K562 (cell line): ENCODE data around the gene PMEPA1. TPM values are rescaled to one million over a fixed set of nuclear protein-coding genes. Genes with fewer than 3 reads are reported as not detected.

Experiments used
- ATAC-seq: fragments of 200-7000 bp; cut with Tn5 transposase; 3 replicates; pipeline ENCODE4 v1.9.1; 2020; ENCODE audit warnings: moderate library complexity
- BruUV-seq: library from RNA; stranded (reverse); fragments of 400-500 nt; replicated peaks from 2 replicates; lab custom pipeline; 2021; lab: Mats Ljungman, UMichigan
- CTCF ChIA-PET: fragments of 300-600 bp; formaldehyde crosslinking; extraction: SDS; loops from one replicate; lab custom pipeline; 2021; ENCODE audit warnings: low intra/inter-chr PET ratio; lab: Yijun Ruan, JAX
- POLR2A ChIA-PET: fragments of 300-600, 350-650 bp; sonication (Branson Sonifier 250); formaldehyde crosslinking; extraction: SDS; loops from one replicate; lab custom pipeline; 2021; ENCODE audit warnings: antibody characterized with exemption, inconsistent platforms; lab: Yijun Ruan, JAX
- DNase-seq, 4 experiments: peaks; one replicate each; pipeline versions ENCODE4 v3.0.0 to v3.0.0-alpha.2; 2011 to 2018; ENCODE audit warnings: low spot score in 3 of 4, mixed read lengths in 3 of 4; ENCODE audit errors: extremely low read depth in 1 of 4
- FAIRE-seq: peaks from 2 replicates; lab custom pipeline; 2011; peaks lifted over from hg19 to GRCh38; lab: Jason Lieb, UNC
- H2AFZ ChIP-seq: 2 replicates; pipeline ENCODE4 v1.6.0; 2011; ENCODE audit warnings: low read depth, low read length, control low read depth, inconsistent platforms
- H3K27ac ChIP-seq: fragments of 200-600 bp; 3 replicates; pipeline ENCODE4 v1.8.0; 2011; ENCODE audit warnings: low read depth, mild to moderate bottlenecking, control low read depth, inconsistent platforms, low read length, moderate library complexity, mixed read lengths; ENCODE audit errors: extremely low read depth
- H3K27me3 ChIP-seq, 2 experiments: fragments of 300-600 bp in 1 of 2; 2 replicates in 1 of 2; 3 replicates in 1 of 2; pipeline versions ENCODE4 v1.6.0 to v1.8.0; 2011; ENCODE audit warnings: inconsistent platforms in 2 of 2, low read length in 2 of 2, mild to moderate bottlenecking in 1 of 2, mixed read lengths in 1 of 2, moderate library complexity in 1 of 2; ENCODE audit not compliant: control insufficient read depth in 2 of 2, insufficient read depth in 2 of 2
- H3K36me3 ChIP-seq: fragments of 300-600 bp; 3 replicates; pipeline ENCODE4 v1.8.0; 2011; ENCODE audit warnings: mild to moderate bottlenecking, low read length, inconsistent platforms; ENCODE audit not compliant: control insufficient read depth, insufficient read depth
- H3K4me1 ChIP-seq, 2 experiments: fragments of 200-600 bp in 1 of 2; replicated peaks in 1 of 2; 2 replicates in 1 of 2; 3 replicates in 1 of 2; pipeline versions ENCODE4 v1.5.1 to v1.8.0; 2011; ENCODE audit warnings: inconsistent platforms in 2 of 2, low read length in 2 of 2, mild to moderate bottlenecking in 1 of 2, mixed read lengths in 1 of 2, moderate library complexity in 1 of 2; ENCODE audit not compliant: control insufficient read depth in 2 of 2, insufficient read depth in 2 of 2
- H3K4me2 ChIP-seq: 2 replicates; pipeline ENCODE4 v1.6.1; 2011; ENCODE audit warnings: low read length, control low read depth, inconsistent platforms, mixed read lengths; ENCODE audit not compliant: insufficient read depth
- H3K4me3 ChIP-seq: fragments of 200-600 bp; sonication (generic), shearing (Covaris generic); 2 replicates; pipeline ENCODE4 v1.5.1; 2016; ENCODE audit warnings: control low read depth, inconsistent platforms
- H3K79me2 ChIP-seq: fragments of 200-600 bp; 3 replicates; pipeline ENCODE4 v1.8.0; 2011; ENCODE audit warnings: low read length, inconsistent platforms; ENCODE audit not compliant: control insufficient read depth, insufficient read depth
- H3K9ac ChIP-seq, 2 experiments: 2 replicates each; pipeline versions ENCODE4 v1.6.0 to v1.6.1; 2011; ENCODE audit warnings: low read depth in 2 of 2, low read length in 2 of 2, control low read depth in 1 of 2, inconsistent platforms in 1 of 2, mild to moderate bottlenecking in 1 of 2, mixed read lengths in 1 of 2; ENCODE audit not compliant: insufficient read depth in 1 of 2
- H3K9me1 ChIP-seq: one replicate; pipeline ENCODE4 v1.6.0; 2011; ENCODE audit warnings: inconsistent platforms, mild to moderate bottlenecking, low read length, moderate library complexity; ENCODE audit not compliant: control insufficient read depth, insufficient read depth
- H3K9me3 ChIP-seq: replicated peaks from 2 replicates; pipeline ENCODE4 v1.5.1; 2011; ENCODE audit warnings: low read depth, low read length, inconsistent platforms; ENCODE audit not compliant: control insufficient read depth, insufficient read depth
- H4K20me1 ChIP-seq: replicated peaks from 2 replicates; pipeline ENCODE4 v1.6.1; 2011; ENCODE audit warnings: low read length, inconsistent platforms, mixed read lengths; ENCODE audit not compliant: control insufficient read depth, insufficient read depth
- EP400 ChIP-seq: fragments of 450-650 bp; IDR thresholded peaks from 2 replicates; pipeline ENCODE4 v1.6.1; 2017; ENCODE audit warnings: antibody characterized with exemption, mild to moderate bottlenecking, moderate library complexity
- HMG20A ChIP-seq: fragments of 450-650 bp; formaldehyde crosslinking; conservative IDR thresholded peaks from 2 replicates; pipeline ENCODE4 v1.4.0; 2020; ENCODE audit warnings: mild to moderate bottlenecking, mixed read lengths
- IFI16 ChIP-seq: fragments of 250-450 bp; sonication (Bioruptor Pico); IDR thresholded peaks from 2 replicates; pipeline ENCODE4 v2.1.2; 2022; ENCODE audit warnings: mild to moderate bottlenecking, inconsistent platforms
- MCM2 ChIP-seq: fragments of 450-650 bp; IDR thresholded peaks from 2 replicates; pipeline ENCODE4 v1.6.1; 2017; ENCODE audit warnings: low read depth, mild to moderate bottlenecking
- MIER1 ChIP-seq: fragments of 450-650 bp; IDR thresholded peaks from 2 replicates; pipeline ENCODE4 v1.6.1; 2016; ENCODE audit warnings: antibody characterized with exemption, mild to moderate bottlenecking, low read depth
- NCOR1 ChIP-seq: fragments of 450-650 bp; IDR thresholded peaks from 2 replicates; pipeline ENCODE4 v1.6.1; 2016; ENCODE audit warnings: mild to moderate bottlenecking, moderate library complexity
- PHF21A ChIP-seq: fragments of 450-650 bp; IDR thresholded peaks from 2 replicates; pipeline ENCODE4 v1.6.1; 2017; ENCODE audit warnings: low read depth, borderline replicate concordance
- PRPF4 ChIP-seq: fragments of 200-400 bp; formaldehyde crosslinking; IDR thresholded peaks from one replicate; pipeline ENCODE4 v1.6.1; 2017; ENCODE audit warnings: low read length, low read depth, mild to moderate bottlenecking; ENCODE audit not compliant: insufficient read depth, poor library complexity, severe bottlenecking
- PTBP1 ChIP-seq: fragments of 200-400 bp; formaldehyde crosslinking; IDR thresholded peaks from 2 replicates; pipeline ENCODE4 v1.6.1; 2017; ENCODE audit warnings: low read depth, low read length
- RNF2 ChIP-seq: sonication (generic); IDR thresholded peaks from 2 replicates; pipeline ENCODE4 v1.6.1; 2016
- SETDB1 ChIP-seq: IDR thresholded peaks from one replicate; pipeline ENCODE4 v1.6.1; 2012; ENCODE audit warnings: low read length, control low read depth, inconsistent platforms
- SMC3 ChIP-seq: conservative IDR thresholded peaks from 2 replicates; pipeline ENCODE4 v1.6.1; 2011; ENCODE audit warnings: low read depth, low read length, improper control_type of control experiment; ENCODE audit not compliant: insufficient read depth
- XRCC4 ChIP-seq: IDR thresholded peaks from one replicate; pipeline ENCODE4 v1.6.1; 2011; ENCODE audit not compliant: insufficient read depth, insufficient read length; ENCODE audit errors: extremely low read depth
- ZNF3 ChIP-seq: fragments of 250-450 bp; sonication (Bioruptor Pico); IDR thresholded peaks from 2 replicates; pipeline ENCODE4 v1.5.0; 2021; ENCODE audit warnings: mild to moderate bottlenecking, moderate library complexity
- WGBS: fragments of 100-300 bp; shearing (Covaris generic); methylation state at CpG from one replicate; pipeline ENCODE4 v1.1.6; 2016; ENCODE audit warnings: low coverage, mixed read lengths; ENCODE audit not compliant: insufficient coverage; ENCODE audit errors: missing lambda C conversion rate; 5-methylcytosine and 5-hydroxymethylcytosine counted together
- in situ Hi-C: fragments of 300-500 bp; cut with MboI; formaldehyde crosslinking; loops from 4 replicates; pipeline ENCODE4 v1.15.0; 2018; ENCODE audit warnings: inconsistent platforms, mixed read lengths
- intact Hi-C: fragments of 100-400 bp; cut with micrococcal nuclease; formaldehyde crosslinking; loops from 2 replicates; pipeline ENCODE4 v1.14.2; 2022
- polyA plus RNA-seq, 8 experiments: library from polyadenylated mRNA; depleted of rRNA in 4 of 8; stranded (reverse) in 5 of 8; unstranded in 3 of 8; fragments of >200 nt; fragmentation: Nextera tagmentation in 2 of 8; fragmentation: Illumina TruSeq in 1 of 8; extraction: Ambion mirVana in 2 of 8; extraction: Trizol in 1 of 8; gene quantifications; 2 replicates each; pipeline versions ENCODE4 v1.2.1 to v1.2.3, GENCODE V29; 2011 to 2014; ENCODE audit warnings: inconsistent platforms in 1 of 8, missing spikeins in 1 of 8
- total RNA-seq, 7 experiments: library from RNA; depleted of rRNA in 6 of 7; stranded (reverse); fragments of >200 nt in 6 of 7; fragmentation: Illumina TruSeq in 2 of 7; extraction: Trizol in 2 of 7; gene quantifications; 2 replicates each; pipeline versions ENCODE4 v1.2.1 to v1.2.3, GENCODE V29; 2011 to 2021; ENCODE audit warnings: low replicate concordance in 1 of 7
- TF ChIP-seq, protein P1 (sequence below): fragments of 150-350 bp; IDR thresholded peaks from 2 replicates; pipeline ENCODE4 v1.6.1; 2014; ENCODE audit warnings: low read depth, mild to moderate bottlenecking, low read length, borderline replicate concordance
- TF ChIP-seq, protein P2 (sequence below): fragments of 450-650 bp; formaldehyde crosslinking; IDR thresholded peaks from 2 replicates; pipeline ENCODE4 v1.4.0; 2020; ENCODE audit warnings: mild to moderate bottlenecking

Gene PMEPA1
- total and polyA plus RNA-seq, 9 of the 15 experiments (the other 6 are each of a cell fraction or from before 2014, with no cell fraction given) = 0.16 TPM; not detected in 8

DNA sequence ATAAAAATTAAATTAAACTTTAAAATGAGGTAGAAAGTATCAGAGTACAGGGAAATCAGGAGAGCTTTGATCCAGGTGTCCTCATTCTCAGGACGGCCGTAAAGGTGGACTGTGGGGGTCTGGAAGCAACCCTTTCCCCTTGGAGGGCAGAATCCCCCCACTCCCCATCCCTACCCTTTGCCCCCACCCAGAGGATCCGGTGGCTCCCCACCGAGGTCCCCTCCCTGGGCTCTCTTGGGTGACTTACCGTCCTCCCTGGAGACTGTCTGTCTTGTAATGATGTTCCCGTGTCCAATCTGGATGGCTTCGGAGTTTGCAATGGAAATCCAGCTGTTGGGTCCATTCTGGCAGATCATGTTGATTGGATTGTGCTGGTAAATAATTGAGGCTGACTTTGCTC is 96.9 kb downstream of the PMEPA1 start:
- no TSS peak for BruUV-seq
- no peak overlapping the region for H3K9ac ChIP-seq
- H3K9me1 ChIP-seq = no peaks in the 10 kb centered on the region
- ATAC-seq (no peak), DNase-seq (no peak), FAIRE-seq (no peak)
- no peak overlapping the region for H3K4me2 ChIP-seq
- CTCF ChIA-PET = no interaction called here
- no peak overlapping the region for H2AFZ ChIP-seq
- H3K79me2 ChIP-seq = no peaks in the 10 kb centered on the region
- POLR2A ChIA-PET = no interaction called here
- in situ Hi-C loops = loop anchor here (25.0 kb wide), 1 partner anchor 599 kb away; no protein-coding TSS in a partner anchor
- H3K27me3 ChIP-seq = peaks cover 16 to 73% of the 10 kb centered on the region in 2 experiments; a peak in 4 of 5 replicates
- no peaks in the 10 kb centered on the region for H3K9me3 ChIP-seq
- peaks cover 8% of the 10 kb centered on the region for H4K20me1 ChIP-seq
- H3K4me3 ChIP-seq = no peak overlapping the region
- H3K27ac ChIP-seq = no peak overlapping the region
- H3K36me3 ChIP-seq = no peaks in the 10 kb centered on the region
- 0% methylated on average over 7 of the region's 7 CpGs for WGBS
- peaks cover 0 to 4% of the 10 kb centered on the region in 2 experiments; a peak in 1 of 5 replicates for H3K4me1 ChIP-seq
- intact Hi-C loops = no loop called here
- TF ChIP-seq PRPF4 (no peak), SETDB1 (no peak), ZNF3 (CRISPR knock-in tag) (no peak), XRCC4 (no peak), PHF21A (no peak), PTBP1 (no peak), RNF2 (no peak), EP400 (no peak), IFI16 (CRISPR knock-in tag) (no peak), MCM2 (no peak), MIER1 (no peak), HMG20A (CRISPR knock-in tag) (no peak), SMC3 (no peak), NCOR1 (no peak)
- TF ChIP-seq, protein P1, sequence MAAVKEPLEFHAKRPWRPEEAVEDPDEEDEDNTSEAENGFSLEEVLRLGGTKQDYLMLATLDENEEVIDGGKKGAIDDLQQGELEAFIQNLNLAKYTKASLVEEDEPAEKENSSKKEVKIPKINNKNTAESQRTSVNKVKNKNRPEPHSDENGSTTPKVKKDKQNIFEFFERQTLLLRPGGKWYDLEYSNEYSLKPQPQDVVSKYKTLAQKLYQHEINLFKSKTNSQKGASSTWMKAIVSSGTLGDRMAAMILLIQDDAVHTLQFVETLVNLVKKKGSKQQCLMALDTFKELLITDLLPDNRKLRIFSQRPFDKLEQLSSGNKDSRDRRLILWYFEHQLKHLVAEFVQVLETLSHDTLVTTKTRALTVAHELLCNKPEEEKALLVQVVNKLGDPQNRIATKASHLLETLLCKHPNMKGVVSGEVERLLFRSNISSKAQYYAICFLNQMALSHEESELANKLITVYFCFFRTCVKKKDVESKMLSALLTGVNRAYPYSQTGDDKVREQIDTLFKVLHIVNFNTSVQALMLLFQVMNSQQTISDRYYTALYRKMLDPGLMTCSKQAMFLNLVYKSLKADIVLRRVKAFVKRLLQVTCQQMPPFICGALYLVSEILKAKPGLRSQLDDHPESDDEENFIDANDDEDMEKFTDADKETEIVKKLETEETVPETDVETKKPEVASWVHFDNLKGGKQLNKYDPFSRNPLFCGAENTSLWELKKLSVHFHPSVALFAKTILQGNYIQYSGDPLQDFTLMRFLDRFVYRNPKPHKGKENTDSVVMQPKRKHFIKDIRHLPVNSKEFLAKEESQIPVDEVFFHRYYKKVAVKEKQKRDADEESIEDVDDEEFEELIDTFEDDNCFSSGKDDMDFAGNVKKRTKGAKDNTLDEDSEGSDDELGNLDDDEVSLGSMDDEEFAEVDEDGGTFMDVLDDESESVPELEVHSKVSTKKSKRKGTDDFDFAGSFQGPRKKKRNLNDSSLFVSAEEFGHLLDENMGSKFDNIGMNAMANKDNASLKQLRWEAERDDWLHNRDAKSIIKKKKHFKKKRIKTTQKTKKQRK = no peak
- TF ChIP-seq, protein P2, sequence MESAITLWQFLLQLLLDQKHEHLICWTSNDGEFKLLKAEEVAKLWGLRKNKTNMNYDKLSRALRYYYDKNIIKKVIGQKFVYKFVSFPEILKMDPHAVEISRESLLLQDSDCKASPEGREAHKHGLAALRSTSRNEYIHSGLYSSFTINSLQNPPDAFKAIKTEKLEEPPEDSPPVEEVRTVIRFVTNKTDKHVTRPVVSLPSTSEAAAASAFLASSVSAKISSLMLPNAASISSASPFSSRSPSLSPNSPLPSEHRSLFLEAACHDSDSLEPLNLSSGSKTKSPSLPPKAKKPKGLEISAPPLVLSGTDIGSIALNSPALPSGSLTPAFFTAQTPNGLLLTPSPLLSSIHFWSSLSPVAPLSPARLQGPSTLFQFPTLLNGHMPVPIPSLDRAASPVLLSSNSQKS = no peak
